Choroid plexus epithelial cell (primary cell): ENCODE results near the gene INTS2.

ENCODE experiments used
- DNase-seq: peaks from one replicate; pipeline ENCODE4 v3.0.0-alpha.2; 2010; ENCODE audit warnings: low read depth
- H3K4me3 ChIP-seq: 2 replicates; pipeline ENCODE4 v1.5.1; 2011; ENCODE audit warnings: low read depth, mild to moderate bottlenecking, control low read depth, low read length, moderate library complexity
- CTCF ChIP-seq: conservative IDR thresholded peaks from 2 replicates; pipeline ENCODE4 v1.5.1; 2011; ENCODE audit warnings: low read depth, mild to moderate bottlenecking, control low read depth, inconsistent platforms, low read length, moderate library complexity

Gene INTS2

DNA sequence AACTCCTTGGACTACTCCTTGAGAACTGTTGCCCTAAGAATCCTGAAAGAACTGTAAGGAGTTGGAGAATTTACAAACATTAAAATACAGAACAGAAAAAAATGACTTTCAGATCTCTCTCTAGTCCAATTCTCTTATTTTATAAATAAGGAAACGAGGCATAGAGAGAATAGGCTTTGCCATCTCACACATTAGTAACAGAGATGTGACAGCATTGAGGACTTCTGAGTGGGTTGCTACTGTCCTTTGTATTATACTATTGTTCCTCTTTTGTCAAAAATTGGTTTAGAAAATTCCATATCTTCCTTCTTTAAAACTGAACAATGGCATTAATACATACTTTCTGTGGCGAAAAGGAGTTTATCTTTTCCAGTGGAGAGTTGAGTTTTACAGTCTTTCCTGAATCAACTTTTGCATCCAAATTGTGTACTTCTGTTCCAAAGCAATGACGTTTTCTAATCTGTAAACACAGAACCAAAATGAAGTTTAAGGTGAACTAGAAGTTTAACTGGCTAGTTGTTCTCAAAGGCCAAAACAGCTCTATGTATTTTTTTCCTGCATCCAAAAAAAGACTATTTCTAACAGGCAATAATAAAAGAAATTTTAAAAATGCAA is 80.9 kb downstream of the INTS2 start:
- DNase-seq, result no peak
- TF ChIP-seq CTCF, result no peak
- no peak overlapping the region for H3K4me3 ChIP-seq

DNA sequence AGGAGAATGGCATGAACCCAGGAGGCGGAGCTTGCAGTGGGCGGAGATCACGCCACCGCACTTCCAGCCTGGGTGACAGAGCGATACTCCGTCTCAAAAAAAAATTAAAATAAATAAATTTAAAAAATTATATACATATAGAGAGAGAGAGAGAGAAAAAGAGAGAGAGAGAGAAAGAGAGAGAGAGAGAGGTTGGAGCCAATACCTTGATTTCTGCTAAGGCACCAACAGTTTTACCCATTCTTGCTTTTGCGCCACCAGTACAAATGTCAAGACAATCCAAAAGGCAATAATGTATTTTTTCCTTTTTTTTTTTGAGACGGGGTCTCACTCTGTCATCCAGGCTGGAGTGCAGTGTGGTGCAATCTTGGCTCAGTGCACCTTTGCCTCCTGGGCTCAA is 81.7 kb downstream of the INTS2 start:
- TF ChIP-seq CTCF, result no peak
- no peak for DNase-seq
- no peak overlapping the region for H3K4me3 ChIP-seq

DNA sequence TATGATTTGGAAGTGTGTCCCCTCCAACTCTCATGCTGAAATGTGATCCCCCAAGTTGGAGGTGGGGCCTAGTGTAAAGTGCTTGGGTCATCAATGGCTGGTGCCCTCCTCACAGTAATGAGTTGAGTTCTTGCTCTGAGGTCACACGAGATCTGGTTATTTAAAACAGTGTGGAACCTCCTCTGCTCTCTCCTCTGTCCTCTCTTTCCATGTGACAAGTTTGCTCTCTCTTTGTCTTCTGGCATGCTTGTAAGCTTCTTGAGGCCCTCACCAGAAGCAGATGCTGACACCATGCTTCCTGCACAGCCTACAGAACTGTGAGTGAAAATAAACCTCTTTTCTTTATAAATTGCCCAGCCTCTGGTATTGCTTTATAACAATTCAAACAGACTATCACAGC is 84.3 kb downstream of the INTS2 start:
- no peak overlapping the region for H3K4me3 ChIP-seq
- DNase-seq, result no peak
- no peak for TF ChIP-seq CTCF

GRCh38 chr17:61842899-61843298 is 84.9 kb downstream of the INTS2 start:
- DNase-seq, result no peak
- no peak for TF ChIP-seq CTCF
- no peak overlapping the region for H3K4me3 ChIP-seq

DNA sequence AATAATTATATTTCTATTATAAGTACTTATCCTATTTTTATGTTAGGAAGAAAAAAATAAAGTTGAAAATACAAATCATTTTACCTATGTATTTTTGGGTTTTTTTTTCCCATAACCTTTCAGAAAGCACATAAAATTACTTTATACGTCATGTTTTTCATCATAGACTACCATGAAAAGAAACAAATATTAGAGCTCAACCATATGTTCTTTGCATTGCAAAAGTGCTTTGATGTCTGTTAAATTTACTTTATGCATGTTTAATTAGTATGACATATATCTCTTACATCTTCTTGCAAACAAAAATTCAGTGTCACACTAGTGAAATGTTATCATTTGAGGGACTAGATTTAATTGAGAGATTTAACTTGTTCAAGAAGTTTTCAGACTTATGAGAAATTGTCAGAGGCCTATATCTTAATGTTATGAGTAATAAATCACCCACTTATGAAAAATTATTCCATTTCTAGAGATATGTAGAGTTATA is 88.4 kb downstream of the INTS2 start:
- no peak for TF ChIP-seq CTCF
- H3K4me3 ChIP-seq, result no peak overlapping the region
- DNase-seq, result no peak

GRCh38 chr17:61837175-61838051 is 90.4 kb downstream of the INTS2 start:
- no peak overlapping the region for H3K4me3 ChIP-seq
- peak; percentile 91 for TF ChIP-seq CTCF
- DNase-seq, result peak; percentile 88
